C1 segment of cervical spinal cord (tissue), 14 donors: Measurements from ENCODE around the gene APLP2.

ENCODE experiments used
- DNase-seq, 14 donors: peaks; one replicate each; lab custom pipeline; 2025; lab: John Stamatoyannopoulos, UW

APLP2 gene

DNA sequence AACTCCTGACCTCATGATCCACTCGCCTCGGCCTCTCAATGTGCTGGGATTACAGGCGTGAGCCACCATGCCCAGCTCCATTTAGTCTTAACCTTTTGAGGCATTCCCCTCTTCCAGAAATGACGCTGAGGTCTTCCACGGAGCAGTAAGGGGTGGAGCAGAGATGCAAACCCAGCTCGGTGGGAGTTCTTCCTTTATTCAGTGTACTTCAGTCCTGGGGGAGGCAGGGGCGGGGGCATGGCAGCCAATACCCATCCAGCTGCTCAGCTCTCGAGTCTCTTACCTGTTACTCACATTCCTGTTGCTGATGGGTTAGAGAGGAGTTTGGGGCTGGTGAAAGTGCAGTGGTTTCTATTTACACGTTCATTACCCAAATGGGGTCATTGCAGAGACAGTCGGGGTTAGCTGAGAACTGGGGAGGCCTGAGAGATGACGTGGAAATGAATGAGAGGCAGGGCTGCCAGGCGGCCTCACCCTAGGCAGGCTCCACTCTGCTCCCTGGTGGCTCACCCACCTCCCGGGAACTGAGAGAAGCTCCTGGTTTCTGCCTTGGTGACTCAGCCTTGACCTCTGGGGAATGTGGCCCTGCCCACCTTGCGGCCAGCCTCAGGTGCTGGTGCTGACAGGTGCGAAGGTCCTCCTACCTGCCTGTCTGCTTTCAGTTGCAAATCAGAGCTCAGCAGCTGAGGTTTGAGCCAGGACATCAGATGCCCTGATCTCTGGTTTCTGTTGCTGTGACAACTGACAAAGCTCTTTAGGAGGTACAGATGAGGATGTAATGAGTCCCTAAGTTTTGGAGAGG is 76.5 kb downstream of the APLP2 start:
- DNase-seq, result peak in 3 of 14 donors; percentile 6 to 20 (median 14)

DNA sequence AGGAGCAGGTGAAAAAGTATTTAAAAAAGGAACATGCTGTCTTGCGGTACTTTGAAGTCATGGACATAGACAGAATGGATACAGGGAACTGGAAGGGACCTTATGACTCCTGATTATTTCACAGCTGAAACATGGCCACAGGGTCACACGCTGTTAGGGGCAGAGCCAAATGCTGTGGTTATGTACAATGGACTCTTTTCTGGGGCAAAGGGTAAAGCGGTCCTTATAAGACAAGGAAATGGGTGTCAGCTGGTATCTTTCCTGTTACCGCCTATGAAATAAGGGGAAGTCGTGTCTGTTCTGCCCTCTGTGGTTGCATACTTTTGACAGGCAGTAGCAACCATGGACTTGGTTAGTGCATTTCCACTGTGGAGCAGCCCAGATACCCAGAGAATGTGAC is 77.1 kb downstream of the APLP2 start:
- peak in 8 of 14 donors; percentile 12 to 60 (median 24) for DNase-seq

DNA sequence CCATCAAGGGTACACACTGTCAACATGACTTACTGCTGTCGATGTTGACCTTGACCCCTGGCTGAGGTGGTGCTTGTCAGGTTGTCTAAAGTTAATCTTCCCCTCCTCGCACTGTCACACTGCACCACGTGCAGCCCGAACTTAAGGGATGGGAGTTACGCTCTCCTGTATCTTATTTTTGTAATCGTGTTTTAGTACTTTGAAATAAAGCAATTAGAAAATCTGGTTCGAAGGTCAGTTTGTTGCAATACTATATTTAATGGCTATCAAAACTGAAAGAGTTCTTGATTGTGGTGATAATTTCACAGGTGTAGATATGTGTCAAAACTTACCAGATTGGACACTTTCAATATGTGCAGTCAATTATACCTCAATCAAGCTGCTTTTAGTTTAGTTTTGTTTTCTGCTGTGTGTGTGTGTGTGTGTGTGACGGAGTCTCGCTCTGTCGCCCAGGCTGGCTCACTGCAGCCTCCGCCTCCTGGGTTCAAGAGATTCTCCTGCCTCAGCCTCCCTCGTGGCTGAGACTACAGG is 79.2 kb downstream of the APLP2 start:
- no peak for DNase-seq

DNA sequence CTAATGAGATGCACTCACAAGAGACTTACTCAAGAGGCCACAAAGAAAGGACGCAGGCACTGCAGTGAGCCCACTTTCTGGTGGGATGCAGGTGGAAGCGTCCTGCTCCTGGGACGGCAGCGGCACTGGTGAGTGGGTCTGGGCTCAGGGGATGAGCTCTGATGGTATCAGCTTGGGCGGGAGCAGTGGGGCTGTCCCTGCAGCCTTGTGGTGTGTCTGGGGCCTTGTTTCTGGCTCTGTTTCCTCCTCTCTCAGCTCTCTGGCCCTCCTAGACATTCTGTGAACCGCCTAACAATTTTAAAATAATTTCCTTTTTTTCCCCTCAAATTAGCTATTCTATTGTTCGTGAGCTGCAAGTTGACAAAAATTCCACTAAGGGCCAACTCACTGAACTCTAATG is 81.1 kb downstream of the APLP2 start:
- DNase-seq, result no peak

DNA sequence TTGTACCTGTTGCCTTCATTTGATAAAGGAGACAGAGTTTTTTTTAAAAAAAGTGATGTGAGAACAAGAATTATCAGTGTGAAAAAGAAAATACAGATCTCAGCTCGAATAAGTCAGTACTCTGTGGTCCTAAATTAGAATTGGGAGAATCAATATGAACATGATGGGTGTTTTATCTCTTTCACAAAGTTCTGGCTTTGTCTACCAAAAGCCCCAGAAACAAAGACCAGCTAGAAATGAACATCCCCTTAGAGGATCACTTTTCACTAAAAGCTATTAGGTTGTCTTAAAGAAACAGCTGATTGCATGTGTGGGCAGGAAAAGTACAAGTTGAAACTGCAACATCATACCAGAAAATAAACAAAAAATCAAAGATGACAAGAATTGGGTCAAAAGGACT is 81.5 kb downstream of the APLP2 start:
- no peak for DNase-seq

DNA sequence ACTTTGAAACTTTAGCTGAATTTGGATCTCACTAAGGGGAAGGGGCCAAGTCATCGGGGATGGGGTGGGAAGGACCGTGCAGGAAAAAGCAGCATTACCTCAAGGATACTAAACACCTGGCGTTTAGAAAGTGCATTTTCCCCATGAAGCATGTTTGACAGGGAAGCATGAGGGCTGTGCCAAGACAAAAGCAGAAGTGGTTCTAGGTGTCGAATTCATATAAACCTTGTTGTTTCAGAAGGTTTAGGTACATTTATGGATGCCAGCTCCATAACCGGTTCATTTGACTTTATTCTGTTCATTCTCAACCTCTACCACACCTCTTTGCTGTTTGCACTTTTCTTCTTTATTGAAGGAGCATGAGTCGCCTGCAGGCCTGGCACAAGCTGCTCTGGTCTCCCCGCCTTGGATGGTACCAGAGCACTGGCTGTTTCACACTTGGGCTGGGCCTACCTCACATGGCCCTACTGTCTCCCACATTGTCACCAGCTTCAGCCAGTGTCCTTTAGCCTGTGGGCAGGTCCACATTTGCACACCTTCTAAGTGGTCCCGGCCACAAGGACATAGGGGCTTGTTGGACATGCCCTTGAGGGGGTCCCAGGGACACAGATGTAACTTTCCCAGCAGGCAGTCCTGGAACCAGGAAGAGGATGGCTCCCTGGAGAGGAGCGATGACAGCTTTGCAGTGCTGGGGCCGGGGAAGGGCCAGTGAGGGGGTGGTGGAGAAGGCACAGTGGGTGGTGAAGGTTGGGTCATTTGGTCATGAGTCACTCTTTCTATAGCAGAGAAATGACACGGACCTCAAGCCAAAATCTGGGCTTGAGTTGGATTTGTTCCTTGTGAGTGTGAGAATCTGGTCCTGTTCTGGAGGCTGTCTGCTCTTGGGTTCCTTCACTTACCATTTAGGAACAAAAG is 86.7 kb downstream of the APLP2 start:
- no peak for DNase-seq

DNA sequence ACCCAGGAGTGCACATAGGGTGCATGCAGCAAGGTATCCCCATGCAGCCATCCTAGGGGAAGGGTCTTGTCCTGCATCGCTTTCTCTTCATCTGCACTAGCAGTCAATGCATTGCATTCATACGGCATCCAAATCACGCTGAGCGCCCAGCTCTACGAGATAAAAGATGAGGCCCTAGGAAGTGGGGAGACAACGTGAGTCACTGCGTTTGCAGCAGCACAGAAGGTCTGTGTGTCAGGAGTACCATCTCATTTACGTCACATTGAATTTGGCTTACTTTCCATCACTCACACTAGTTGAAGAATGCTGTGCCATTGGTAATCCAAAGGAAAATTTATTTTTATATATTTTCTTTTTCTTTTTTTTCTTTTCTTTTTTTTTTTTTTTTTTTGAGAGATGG is 87.4 kb downstream of the APLP2 start:
- DNase-seq, result no peak

DNA sequence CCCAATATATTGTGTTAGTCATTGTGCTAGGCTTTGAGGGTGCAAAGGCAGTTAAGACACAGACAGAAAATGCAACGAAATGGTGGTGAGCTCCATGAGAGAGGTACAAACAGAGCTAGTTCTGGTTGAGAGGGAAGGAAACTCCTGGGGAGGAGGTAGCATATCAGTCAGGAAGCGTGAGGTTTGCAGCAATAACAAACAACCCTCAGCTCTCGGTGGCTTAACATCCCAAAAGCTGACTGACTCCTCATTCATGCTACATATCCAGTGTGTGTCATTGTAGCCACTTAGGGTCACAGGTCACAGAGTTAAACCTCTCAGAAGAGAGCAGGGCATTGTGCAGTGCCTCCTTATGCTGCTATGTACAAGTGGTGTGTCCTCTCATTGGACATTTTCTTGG is 88.1 kb downstream of the APLP2 start:
- DNase-seq, result no peak

DNA sequence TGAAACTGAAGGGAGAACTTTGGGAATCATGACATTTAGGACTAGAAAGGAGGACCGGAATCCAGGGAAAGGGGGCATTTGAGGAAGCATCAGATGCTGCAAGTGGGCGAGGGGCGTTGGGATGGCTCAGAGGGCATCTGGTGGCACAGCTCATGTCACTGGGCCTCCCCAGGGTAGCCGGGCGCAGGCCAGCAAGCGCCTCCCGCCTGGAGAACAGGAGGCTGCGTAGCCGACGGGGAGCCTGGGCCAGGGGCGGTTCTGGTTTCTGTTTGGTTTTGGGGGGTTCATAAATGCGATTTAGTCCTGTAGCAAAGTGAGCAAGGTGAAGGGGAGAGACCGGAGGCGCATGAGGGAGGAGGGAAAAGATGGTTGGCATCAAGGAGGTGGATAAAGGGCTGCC is 89.4 kb downstream of the APLP2 start:
- no peak for DNase-seq

DNA sequence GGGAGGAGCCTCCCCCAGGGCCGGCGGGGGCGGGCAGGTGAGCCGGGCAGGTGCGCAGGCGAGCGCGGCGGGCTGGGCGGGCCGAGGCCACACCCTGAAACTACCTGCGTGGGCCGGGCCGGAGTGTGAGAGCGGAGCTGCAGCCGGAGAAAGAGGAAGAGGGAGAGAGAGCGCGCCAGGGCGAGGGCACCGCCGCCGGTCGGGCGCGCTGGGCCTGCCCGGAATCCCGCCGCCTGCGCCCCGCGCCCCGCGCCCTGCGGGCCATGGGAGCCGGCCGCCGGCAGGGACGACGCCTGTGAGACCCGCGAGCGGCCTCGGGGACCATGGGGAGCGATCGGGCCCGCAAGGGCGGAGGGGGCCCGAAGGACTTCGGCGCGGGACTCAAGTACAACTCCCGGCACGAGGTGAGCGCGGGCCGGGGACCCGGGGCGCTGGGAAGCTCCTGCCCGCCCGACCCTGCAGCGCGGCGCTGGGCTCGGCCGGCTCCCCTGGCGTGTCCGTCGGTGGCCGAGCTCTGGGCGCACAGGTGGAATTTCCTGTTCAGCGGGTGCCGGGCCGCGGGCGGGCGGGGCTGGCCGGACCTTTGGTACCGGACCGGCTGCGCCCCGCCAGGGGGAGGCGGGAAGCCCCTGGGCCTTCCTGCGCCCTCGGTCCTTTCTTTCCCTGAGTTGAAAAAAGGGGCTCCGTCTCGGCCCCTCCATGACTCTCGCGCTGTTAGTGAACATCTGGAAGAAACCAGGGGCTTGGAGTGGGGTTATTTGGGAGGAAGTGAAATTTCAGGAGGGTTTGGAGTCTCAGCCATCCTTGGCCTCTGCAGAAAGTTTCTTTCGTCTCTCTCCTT is 90.2 kb downstream of the APLP2 start, which contains the start of gene ST14:
Gene ST14 (plus strand): TSS at position 126 of the 841 bp plus-strand sequence. CDS start 198 bp downstream, at position 324.
- no peak for DNase-seq

DNA sequence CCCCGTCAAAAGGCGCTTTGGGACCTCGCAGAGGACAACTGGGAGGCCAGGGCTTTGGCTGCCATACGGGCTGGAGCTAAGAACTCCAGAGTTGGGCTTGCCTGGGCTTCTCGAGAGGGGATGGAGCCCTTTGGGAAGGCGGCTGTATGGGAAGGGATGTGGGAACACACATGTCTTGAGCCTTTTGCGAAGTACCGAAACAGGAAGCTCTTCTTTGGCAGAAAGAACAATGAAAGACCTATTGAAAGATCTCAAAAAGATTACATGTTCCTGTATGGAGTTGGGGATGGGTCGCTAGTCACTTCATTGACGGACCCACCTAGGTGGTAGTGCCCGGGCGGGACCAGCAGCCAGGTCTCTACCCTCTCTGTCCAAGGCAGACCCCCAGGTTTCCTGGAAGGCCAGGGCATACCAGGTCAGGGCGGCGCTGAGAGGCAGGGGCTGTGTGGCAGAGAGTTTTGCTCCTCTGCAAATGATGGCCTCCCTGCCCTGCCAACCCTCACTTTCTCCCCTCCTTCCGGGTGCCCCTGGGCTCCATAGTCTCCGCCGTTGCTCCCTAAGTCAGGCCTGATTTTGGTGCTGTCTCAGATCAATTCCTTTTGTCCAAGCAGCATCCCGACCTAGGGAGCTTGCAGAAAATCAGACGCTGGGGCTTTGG is 90.9 kb downstream of the APLP2 start:
- DNase-seq, result no peak

DNA sequence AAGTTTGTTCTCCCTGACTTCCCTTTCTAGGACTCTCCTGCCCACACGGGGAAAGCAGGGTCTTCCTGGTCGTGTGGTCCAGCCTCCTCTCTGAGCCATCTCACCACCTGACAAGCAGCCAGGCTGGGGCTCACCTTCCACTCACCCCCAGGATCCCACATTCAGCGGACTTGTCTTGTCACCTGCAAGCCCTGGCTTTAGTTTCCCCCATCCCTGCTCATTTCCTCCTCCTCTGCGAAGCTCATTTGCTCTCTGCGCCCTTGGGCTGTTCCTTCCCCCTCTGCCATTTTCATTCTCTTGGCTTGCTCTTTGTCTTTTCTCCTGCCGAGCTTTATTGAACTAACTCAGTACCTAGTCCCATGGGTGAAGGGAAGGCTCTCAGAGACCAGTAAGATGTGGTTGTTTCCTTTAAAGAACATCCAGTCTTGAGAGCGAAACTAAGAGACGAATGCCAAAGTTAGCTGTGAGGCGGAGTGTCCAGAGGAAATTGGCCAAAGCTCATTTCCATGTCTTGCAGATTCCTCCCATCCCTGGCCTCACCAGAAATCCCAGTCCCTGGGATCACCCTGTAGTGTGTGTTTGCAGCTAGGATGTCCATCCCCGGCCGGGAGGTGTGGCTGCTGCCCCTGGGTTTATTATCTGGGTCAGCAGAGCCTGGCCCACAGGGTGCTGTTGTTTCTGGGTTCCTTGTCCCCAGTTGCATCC is 91.9 kb downstream of the APLP2 start:
- no peak for DNase-seq

DNA sequence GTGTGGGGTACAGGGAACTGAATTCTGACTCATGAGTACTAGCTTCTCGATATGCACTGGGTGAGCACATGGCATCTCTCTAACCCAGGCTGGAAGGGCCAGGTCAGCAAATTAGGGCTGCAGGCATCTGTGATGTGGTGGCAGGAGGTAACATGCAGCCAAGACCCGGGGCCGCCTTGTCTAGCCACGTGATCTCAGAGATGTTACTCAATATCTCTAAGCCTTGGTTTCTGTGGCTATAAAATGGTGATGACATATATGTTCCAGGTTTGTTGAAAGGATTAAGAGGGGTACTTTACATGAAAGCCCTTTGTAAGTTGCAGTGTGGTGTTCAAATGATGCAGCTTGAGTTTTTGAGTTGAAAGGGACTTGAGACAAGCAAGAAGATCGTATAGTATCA is 93.0 kb downstream of the APLP2 start:
- DNase-seq, result peak in 1 of 14 donors; percentile 11

DNA sequence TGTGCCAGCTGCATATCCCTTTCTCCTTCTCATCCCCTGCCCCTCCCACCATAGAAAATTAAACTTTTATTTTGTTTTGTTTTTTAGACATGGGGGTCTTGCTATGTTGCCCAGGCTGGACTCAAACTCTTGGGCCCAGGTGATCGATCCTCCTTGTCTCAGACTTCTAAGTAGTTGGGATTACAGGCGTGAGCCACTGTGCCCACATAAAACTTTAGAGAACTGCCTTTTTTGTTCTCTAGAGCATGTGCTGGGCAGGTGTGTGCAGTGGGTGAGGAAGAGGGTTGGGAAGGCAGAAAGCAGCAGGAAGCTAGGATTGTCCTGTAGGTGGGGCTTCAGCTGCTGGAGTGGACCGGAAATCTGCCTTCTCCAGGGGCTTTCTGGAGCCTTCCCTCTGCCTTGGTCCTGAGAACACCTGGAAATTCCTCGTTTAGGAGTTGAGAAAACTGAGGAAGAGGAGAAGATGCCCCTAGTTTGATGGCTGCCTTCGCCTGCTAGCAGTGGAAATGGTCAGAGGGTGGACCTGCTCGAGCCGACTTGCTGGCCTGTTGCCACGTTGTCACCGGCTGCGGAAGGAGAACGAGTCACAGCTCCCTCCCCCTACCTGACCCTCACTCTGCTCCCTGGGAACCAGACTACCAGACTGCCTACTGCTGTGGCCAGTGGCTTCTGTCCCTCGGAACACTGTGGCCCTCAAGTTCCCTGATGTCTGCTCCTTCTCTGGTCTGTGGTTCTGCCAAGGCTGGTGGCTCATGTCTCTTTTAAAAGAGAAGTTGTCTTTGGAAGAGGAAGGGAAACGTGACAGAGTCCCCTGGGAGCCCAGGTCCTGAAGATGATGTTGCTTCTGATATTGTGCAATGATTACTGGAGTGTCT is 93.9 kb downstream of the APLP2 start:
- DNase-seq, result no peak

DNA sequence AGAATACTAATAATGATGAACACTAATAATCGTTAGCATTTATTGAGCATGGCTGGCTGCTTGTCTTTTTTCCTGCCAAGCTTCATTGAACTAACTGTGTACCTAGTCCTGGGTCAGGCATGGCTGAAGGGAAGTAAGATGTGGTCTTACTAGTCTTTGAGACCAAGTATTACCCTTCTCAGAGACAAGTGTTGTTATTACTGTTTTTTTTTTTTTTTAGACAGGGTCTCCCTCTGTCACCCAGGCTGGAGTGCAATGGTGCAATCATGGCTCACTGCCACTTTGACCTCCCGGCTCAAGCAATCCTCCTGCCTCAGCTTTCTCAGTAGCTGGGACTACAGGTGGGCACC is 94.5 kb downstream of the APLP2 start:
- DNase-seq, result no peak

DNA sequence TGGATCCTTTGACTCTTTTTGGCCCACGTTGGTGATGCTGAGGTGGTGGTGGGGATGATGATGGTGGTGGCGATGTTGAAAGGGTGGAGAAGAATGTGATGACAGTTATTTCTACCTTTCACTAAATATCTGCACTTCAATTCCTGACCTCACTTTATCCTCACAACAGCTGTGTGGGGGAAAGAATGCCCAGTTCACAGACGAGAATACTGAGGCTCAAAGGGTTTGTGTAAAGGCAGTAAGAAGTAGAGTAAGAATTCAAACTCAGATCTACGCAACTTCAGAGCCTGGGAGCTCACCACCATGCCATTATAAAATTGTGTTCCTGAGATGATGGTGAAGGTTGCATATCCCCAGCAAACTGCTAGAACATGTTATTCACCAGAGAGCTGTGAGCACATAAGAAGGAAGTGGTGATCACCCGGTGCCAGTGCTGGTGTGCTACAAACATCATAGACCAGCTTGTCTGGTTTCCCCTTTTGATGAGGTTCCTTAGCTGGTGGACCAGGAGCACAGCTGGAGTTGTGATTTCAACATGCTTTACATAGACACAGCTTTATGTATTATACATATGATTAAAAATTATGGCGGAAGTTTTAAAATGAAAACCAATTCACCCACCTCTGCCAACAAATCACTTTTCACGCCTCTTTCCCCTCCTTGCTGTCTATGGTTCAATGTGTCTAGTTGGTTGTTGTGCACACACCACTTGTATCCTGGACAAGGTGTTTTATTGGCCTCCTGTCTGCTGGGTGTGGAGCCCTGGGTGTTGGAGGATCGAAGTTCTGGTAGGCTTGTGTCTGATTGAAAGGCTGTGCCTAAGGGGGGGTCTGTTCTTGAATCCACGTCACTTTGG is 96.1 kb downstream of the APLP2 start:
- DNase-seq, result no peak

DNA sequence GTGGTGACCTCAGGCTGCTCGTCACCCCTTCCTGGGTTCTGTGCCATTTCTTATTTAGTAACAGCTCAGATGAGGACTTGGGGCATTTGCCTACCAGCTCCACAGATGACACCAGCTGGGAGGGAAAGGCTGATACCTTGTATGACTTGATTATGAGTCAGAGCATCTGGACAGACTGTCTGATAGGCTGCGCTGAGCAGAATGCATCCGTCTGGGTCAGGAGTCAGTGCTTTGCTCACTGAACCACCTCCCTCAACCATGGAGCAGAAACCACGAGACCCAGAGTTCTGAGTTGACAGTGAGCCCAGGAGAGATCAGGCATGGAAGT is 96.7 kb downstream of the APLP2 start:
- no peak for DNase-seq

DNA sequence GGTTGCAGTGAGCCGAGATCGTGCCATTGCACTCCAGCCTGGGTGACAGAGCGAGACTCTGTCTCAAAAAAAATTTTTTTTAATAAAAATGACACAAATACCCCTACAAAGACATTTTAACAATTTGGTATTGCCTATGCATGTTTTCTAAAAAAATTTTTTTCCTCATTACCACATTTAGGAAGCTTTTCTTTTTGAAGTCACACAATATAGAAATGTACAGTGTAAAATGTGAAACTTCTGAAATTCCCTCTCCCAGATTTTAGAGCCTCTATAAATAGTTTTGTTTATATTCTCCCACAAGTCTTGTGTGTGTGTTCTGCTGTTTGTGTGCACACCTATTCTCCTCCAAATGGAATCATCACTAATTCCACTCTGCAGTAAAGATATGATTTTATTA is 97.5 kb downstream of the APLP2 start:
- no peak for DNase-seq

DNA sequence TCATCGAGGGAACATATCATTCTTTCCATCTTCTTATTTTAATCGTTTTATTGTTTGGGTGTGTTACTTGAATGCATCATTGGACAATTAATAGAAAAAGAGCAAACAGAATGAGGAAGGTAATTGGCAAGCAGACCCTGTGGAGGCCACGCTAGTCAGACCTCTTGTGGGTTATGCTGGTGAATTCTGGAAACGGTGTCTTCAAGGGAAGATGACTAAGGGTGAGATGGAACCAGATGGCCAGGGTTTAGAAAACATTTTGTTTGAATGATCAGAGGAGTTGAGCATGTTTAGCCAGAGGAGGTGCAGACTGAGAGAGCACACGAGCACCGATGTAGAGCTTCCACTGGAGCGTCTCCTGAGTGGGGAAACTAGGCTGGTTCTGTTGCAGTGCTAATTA is 98.4 kb downstream of the APLP2 start:
- no peak for DNase-seq
